ENCODE data around the gene FBF1. TPM values are rescaled to one million over a fixed set of nuclear protein-coding genes. Genes with fewer than 3 reads are reported as not detected.

Gene FBF1
- total and polyA plus RNA-seq, 2 experiments from 2014 or later: 11.8 to 13.8 TPM

- no peak for DNase-seq (ENCODE audit: low read depth in 1 of 2, low spot score in 1 of 2)
- H3K27me3 ChIP-seq: no peaks in the 10 kb centered on the region
- H3K4me3 ChIP-seq: no peak overlapping the region
- H3K9me3 ChIP-seq (ENCODE audit: low read depth): no peaks in the 10 kb centered on the region
- no peak overlapping the region for H3K27ac ChIP-seq
- peaks cover 8% of the 10 kb centered on the region for H3K4me1 ChIP-seq (ENCODE audit: low read depth)
- TF ChIP-seq, protein P1, sequence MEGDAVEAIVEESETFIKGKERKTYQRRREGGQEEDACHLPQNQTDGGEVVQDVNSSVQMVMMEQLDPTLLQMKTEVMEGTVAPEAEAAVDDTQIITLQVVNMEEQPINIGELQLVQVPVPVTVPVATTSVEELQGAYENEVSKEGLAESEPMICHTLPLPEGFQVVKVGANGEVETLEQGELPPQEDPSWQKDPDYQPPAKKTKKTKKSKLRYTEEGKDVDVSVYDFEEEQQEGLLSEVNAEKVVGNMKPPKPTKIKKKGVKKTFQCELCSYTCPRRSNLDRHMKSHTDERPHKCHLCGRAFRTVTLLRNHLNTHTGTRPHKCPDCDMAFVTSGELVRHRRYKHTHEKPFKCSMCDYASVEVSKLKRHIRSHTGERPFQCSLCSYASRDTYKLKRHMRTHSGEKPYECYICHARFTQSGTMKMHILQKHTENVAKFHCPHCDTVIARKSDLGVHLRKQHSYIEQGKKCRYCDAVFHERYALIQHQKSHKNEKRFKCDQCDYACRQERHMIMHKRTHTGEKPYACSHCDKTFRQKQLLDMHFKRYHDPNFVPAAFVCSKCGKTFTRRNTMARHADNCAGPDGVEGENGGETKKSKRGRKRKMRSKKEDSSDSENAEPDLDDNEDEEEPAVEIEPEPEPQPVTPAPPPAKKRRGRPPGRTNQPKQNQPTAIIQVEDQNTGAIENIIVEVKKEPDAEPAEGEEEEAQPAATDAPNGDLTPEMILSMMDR (IDR thresholded peaks at IDR 0.05; ENCODE audit: low read depth, low read length): no peak
- H3K36me3 ChIP-seq: peaks cover 10% of the 10 kb centered on the region
These were observed 46.7 kb downstream of the FBF1 start for GRCh38 chr17:75894049-75894733.

DNA sequence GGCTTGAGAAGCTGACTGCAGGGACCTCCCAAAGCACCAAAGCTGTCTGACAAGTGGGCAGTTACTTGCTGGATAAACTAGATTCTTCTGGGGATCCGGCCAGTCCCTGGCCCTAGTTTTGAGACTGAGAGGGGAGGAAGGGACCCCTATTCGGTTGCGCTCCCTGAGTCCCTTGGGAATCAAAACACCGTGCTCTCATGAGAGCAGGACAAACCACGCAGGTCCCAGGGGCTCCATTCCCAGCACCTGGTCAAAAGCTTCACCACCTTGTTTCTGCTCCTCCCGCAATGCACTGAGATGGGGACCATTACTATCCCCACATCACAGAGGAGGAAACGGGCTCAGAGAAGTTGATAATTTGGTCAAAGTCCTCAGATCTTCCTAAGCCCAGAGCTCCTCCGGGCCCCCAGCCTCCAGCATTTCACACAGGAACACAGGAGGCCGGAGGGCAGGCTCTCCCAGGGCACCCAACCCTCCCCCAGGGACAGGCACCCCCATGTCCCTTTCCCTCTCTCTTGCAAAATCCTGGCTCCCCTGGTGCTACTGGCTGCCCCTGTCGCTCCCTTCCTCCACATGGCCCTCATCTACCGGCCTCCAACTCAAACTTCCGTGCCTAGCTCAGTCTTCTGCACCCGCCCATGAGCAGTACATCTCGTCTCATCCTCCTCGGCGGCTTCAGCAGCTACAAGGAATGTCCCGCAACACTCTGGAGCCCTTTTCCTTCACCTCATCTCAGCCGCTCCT is 47.4 kb downstream of the FBF1 start:
- TF ChIP-seq, protein P1 (IDR thresholded peaks at IDR 0.05; ENCODE audit: low read depth, low read length): no peak
- peaks cover 8% of the 10 kb centered on the region for H3K4me1 ChIP-seq (ENCODE audit: low read depth)
- DNase-seq (ENCODE audit: low read depth in 1 of 2, low spot score in 1 of 2): no peak
- no peak overlapping the region for H3K27ac ChIP-seq
- no peaks in the 10 kb centered on the region for H3K9me3 ChIP-seq (ENCODE audit: low read depth)
- H3K27me3 ChIP-seq: no peaks in the 10 kb centered on the region
- H3K4me3 ChIP-seq: no peak overlapping the region
- peaks cover 5% of the 10 kb centered on the region for H3K36me3 ChIP-seq

- Histone ChIP-seq H3K27ac (no peak overlapping the region), H3K4me3 (no peak overlapping the region), H3K4me1 (ENCODE audit: low read depth) (peaks cover 8% of the 10 kb centered on the region), H3K36me3 (no peaks in the 10 kb centered on the region), H3K9me3 (ENCODE audit: low read depth) (no peaks in the 10 kb centered on the region), H3K27me3 (no peaks in the 10 kb centered on the region)
- DNase-seq (ENCODE audit: low read depth in 1 of 2, low spot score in 1 of 2): no peak
- TF ChIP-seq, protein P1 (IDR thresholded peaks at IDR 0.05; ENCODE audit: low read depth, low read length): no peak
These were observed 48.2 kb downstream of the FBF1 start for GRCh38 chr17:75892556-75893224.

- no peaks in the 10 kb centered on the region for H3K9me3 ChIP-seq (ENCODE audit: low read depth)
- H3K4me3 ChIP-seq: no peak overlapping the region
- peaks cover 8% of the 10 kb centered on the region for H3K4me1 ChIP-seq (ENCODE audit: low read depth)
- no peaks in the 10 kb centered on the region for H3K27me3 ChIP-seq
- TF ChIP-seq, protein P1 (IDR thresholded peaks at IDR 0.05; ENCODE audit: low read depth, low read length): no peak
- peak overlapping the region; percentile 12 for H3K27ac ChIP-seq
- no peak for DNase-seq (ENCODE audit: low read depth in 1 of 2, low spot score in 1 of 2)
- no peaks in the 10 kb centered on the region for H3K36me3 ChIP-seq
These were observed 49.0 kb downstream of the FBF1 start for GRCh38 chr17:75891605-75892555.
